RPMI7951 (cell line): ENCODE results near the gene TBCEL. TPM values are rescaled to one million over a fixed set of nuclear protein-coding genes. Genes with fewer than 3 reads are reported as not detected.
A peak's percentile ranks its signal among the peaks of the same experiment; 100 is the strongest.
"Not testable (repeated sequence)": the region's sequence is repeated elsewhere in the genome, so short reads cannot be mapped to it uniquely, and the experiment has no call there.

Experiments used
- DNase-seq: peaks from one replicate; pipeline ENCODE4 v3.0.0-alpha.2; 2012; ENCODE audit warnings: low read depth
- total RNA-seq: library from RNA; depleted of rRNA; stranded (reverse); fragments of >200 nt; shearing (Covaris generic); gene quantifications from 2 replicates; pipeline ENCODE4 v1.2.3, GENCODE V29; 2014

The TBCEL gene
- total RNA-seq, 1 experiment from 2014 or later = 10.6 TPM

GRCh38 chr11:121029153-121029552 is 5.3 kb downstream of the TBCEL start:
- no peak for DNase-seq

- no peak for DNase-seq
Observed at GRCh38 chr11:121029813-121030445, 6.0 kb downstream of the TBCEL start.

- no peak for DNase-seq
Observed at GRCh38 chr11:121031167-121031566, 7.3 kb downstream of the TBCEL start.

GRCh38 chr11:121031648-121032047 is 7.7 kb downstream of the TBCEL start:
- not testable (repeated sequence) for DNase-seq

- no peak for DNase-seq
Observed at GRCh38 chr11:121032546-121032945, 8.6 kb downstream of the TBCEL start.

GRCh38 chr11:121033635-121034034 is 9.7 kb downstream of the TBCEL start:
- no peak for DNase-seq

GRCh38 chr11:121035169-121035755 is 11.4 kb downstream of the TBCEL start:
- no peak for DNase-seq

- peak; percentile 10 for DNase-seq
Observed at GRCh38 chr11:121035780-121036179, 11.9 kb downstream of the TBCEL start.

GRCh38 chr11:121037016-121037415 is 13.1 kb downstream of the TBCEL start:
- no peak for DNase-seq

GRCh38 chr11:121038648-121039409 is 14.9 kb downstream of the TBCEL start:
- DNase-seq = no peak

GRCh38 chr11:121039971-121040613 is 16.2 kb downstream of the TBCEL start:
- no peak for DNase-seq

GRCh38 chr11:121040614-121041002 is 16.7 kb downstream of the TBCEL start:
- no peak for DNase-seq

- DNase-seq = no peak
Observed at GRCh38 chr11:121041072-121041471, 17.2 kb downstream of the TBCEL start.

GRCh38 chr11:121042296-121042695 is 18.4 kb downstream of the TBCEL start:
- no peak for DNase-seq

GRCh38 chr11:121047926-121048325 is 24.0 kb downstream of the TBCEL start:
- no peak for DNase-seq

GRCh38 chr11:121048464-121049233 is 24.7 kb downstream of the TBCEL start:
- peak; percentile 20 for DNase-seq

GRCh38 chr11:121053244-121053643 is 29.3 kb downstream of the TBCEL start:
- no peak for DNase-seq

GRCh38 chr11:121054266-121054665 is 30.4 kb downstream of the TBCEL start:
- DNase-seq = no peak

GRCh38 chr11:121055076-121055475 is 31.2 kb downstream of the TBCEL start:
- no peak for DNase-seq

- no peak for DNase-seq
Observed at GRCh38 chr11:121057922-121058321, 34.0 kb downstream of the TBCEL start.

GRCh38 chr11:121058941-121059340 is 35.0 kb downstream of the TBCEL start:
- DNase-seq = no peak

GRCh38 chr11:121059605-121060004 is 35.7 kb downstream of the TBCEL start:
- DNase-seq = no peak
